GM18502 (cell line): ENCODE measurements around the gene EFCAB11.
A peak's percentile ranks its signal among the peaks of the same experiment; 100 is the strongest.

Experiments
- ATAC-seq: cut with Tn5 transposase; IDR thresholded peaks from one replicate; pipeline ENCODE4 v1.9.1; 2021; ENCODE audit warnings: mild to moderate bottlenecking; ENCODE audit not compliant: unreplicated experiment, poor library complexity

The EFCAB11 gene

GRCh38 chr14:89781046-89781445, 173.5 kb downstream of the EFCAB11 start:
- ATAC-seq, result no peak

- ATAC-seq, result no peak
Observed at GRCh38 chr14:89779707-89780106, 174.8 kb downstream of the EFCAB11 start.

GRCh38 chr14:89775946-89776345, 178.6 kb downstream of the EFCAB11 start:
- ATAC-seq, result no peak

GRCh38 chr14:89775151-89775550, 179.4 kb downstream of the EFCAB11 start:
- no peak for ATAC-seq

- peak; percentile 83 for ATAC-seq
Observed at GRCh38 chr14:89773644-89774316, 180.8 kb downstream of the EFCAB11 start.

- peak; percentile 40 for ATAC-seq
Observed at GRCh38 chr14:89773151-89773550, 181.4 kb downstream of the EFCAB11 start.

GRCh38 chr14:89771251-89771650, 183.3 kb downstream of the EFCAB11 start:
- ATAC-seq, result no peak

GRCh38 chr14:89767861-89768268, 186.7 kb downstream of the EFCAB11 start:
- ATAC-seq, result peak; percentile 84

GRCh38 chr14:89767131-89767530, 187.4 kb downstream of the EFCAB11 start:
- ATAC-seq, result no peak

GRCh38 chr14:89765346-89765745, 189.2 kb downstream of the EFCAB11 start:
- no peak for ATAC-seq

GRCh38 chr14:89760086-89760485, 194.4 kb downstream of the EFCAB11 start:
- no peak for ATAC-seq

- no peak for ATAC-seq
Observed at GRCh38 chr14:89757313-89757939, 197.1 kb downstream of the EFCAB11 start.

GRCh38 chr14:89755816-89756215, 198.7 kb downstream of the EFCAB11 start:
- ATAC-seq, result no peak

- ATAC-seq, result no peak
Observed at GRCh38 chr14:89753828-89754412, 200.6 kb downstream of the EFCAB11 start.

- ATAC-seq, result no peak
Observed at GRCh38 chr14:89750908-89751392, 203.6 kb downstream of the EFCAB11 start.

- ATAC-seq, result no peak
Observed at GRCh38 chr14:89750281-89750755, 204.2 kb downstream of the EFCAB11 start.

GRCh38 chr14:89748004-89748403, 206.5 kb downstream of the EFCAB11 start:
- no peak for ATAC-seq

- no peak for ATAC-seq
Observed at GRCh38 chr14:89747126-89747525, 207.4 kb downstream of the EFCAB11 start.

GRCh38 chr14:89746654-89747053, 207.9 kb downstream of the EFCAB11 start:
- ATAC-seq, result no peak

- no peak for ATAC-seq
Observed at GRCh38 chr14:89746135-89746534, 208.4 kb downstream of the EFCAB11 start.
